Spleen (tissue), 7 donors: Measurements from ENCODE around the gene C4orf17.

Experiments used
- POLR2A ChIP-seq, 3 donors: fragments of 450-650 bp; IDR thresholded peaks; one replicate each; pipeline ENCODE4 v1.5.1; 2017; ENCODE audit warnings: antibody characterized with exemption in 3 of 3, mild to moderate bottlenecking in 1 of 3
- POLR2AphosphoS5 ChIP-seq, 3 donors: sonication (generic); formaldehyde crosslinking; IDR thresholded peaks; one replicate each; pipeline ENCODE4 v1.5.1; 2017; ENCODE audit warnings: antibody characterized with exemption in 3 of 3
- TF ChIP-seq, protein P1 (sequence below), 11 experiments: fragments of 200-600 bp in 7 of 11; fragments of 450-650 bp in 4 of 11; sonication (generic) in 4 of 11; IDR thresholded peaks in 8 of 11; conservative IDR thresholded peaks in 3 of 11; 1 replicate in 7 of 11; 2 replicates in 4 of 11; pipeline versions ENCODE4 v1.4.0 to v1.8.0; 2016 to 2021; ENCODE audit warnings: antibody characterized with exemption in 11 of 11, inconsistent platforms in 4 of 11, mild to moderate bottlenecking in 1 of 11
- donor health status: DM: no; HTN: no; CAD: no; lungs with moderate emphysema.
- donor health status: DM: no; HTN: no; CAD: no.
- donor health status: DM: no; HTN: no; CAD: no.

- TF ChIP-seq, protein P1, sequence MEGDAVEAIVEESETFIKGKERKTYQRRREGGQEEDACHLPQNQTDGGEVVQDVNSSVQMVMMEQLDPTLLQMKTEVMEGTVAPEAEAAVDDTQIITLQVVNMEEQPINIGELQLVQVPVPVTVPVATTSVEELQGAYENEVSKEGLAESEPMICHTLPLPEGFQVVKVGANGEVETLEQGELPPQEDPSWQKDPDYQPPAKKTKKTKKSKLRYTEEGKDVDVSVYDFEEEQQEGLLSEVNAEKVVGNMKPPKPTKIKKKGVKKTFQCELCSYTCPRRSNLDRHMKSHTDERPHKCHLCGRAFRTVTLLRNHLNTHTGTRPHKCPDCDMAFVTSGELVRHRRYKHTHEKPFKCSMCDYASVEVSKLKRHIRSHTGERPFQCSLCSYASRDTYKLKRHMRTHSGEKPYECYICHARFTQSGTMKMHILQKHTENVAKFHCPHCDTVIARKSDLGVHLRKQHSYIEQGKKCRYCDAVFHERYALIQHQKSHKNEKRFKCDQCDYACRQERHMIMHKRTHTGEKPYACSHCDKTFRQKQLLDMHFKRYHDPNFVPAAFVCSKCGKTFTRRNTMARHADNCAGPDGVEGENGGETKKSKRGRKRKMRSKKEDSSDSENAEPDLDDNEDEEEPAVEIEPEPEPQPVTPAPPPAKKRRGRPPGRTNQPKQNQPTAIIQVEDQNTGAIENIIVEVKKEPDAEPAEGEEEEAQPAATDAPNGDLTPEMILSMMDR (IDR thresholded peaks at IDR 0.05 in 8 of 11, conservative IDR thresholded peaks at IDR 0.05 in 3 of 11) = no peak
- TF ChIP-seq POLR2AphosphoS5 (IDR thresholded peaks at IDR 0.05) (no peak), POLR2A (IDR thresholded peaks at IDR 0.05) (no peak)
These were observed 63.9 kb downstream of the C4orf17 start, which contains the start of gene MTTP for GRCh38 chr4:99574530-99575324.
